ENCODE results near the gene GNAI1. TPM values are rescaled to one million over a fixed set of nuclear protein-coding genes. Genes with fewer than 3 reads are reported as not detected.

Gene GNAI1
- total RNA-seq, 1 donor from 2014 or later = 1.2 TPM

DNA sequence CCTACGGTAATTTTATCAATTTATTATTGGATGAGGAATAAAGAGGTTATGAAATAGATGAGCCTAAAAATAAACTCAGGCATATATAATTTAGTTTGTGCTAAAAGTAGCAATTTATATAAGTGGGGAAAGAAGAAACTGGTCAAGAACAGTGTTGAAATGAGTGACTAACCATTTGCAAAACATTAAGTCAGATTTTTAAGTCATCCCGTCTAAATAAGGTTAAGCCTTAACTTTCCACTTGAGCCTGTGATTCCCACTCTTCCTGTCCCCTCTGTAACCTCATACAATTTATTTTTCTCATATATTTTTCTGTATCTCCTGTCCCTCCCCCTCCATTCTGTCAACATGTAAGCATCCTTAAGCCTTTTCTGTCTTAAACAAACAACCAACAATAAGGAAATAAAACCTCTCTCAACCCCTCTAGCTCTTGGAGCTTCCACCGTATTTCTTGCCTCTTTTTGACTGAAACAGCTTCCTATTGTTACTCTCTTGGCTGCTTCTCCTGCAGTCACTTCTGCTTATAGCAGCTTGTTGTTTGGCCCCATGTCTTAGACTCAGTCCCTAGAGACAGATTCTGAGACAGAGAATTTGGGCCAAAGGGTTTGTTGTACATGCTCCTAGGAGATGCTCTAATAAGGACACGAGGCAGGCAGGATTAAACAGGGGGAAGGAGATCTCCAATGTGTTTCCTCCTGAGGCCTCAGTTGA lies 109.7 kb downstream of the GNAI1 start:
- intact Hi-C loops (cut with micrococcal nuclease) = no loop called here

DNA sequence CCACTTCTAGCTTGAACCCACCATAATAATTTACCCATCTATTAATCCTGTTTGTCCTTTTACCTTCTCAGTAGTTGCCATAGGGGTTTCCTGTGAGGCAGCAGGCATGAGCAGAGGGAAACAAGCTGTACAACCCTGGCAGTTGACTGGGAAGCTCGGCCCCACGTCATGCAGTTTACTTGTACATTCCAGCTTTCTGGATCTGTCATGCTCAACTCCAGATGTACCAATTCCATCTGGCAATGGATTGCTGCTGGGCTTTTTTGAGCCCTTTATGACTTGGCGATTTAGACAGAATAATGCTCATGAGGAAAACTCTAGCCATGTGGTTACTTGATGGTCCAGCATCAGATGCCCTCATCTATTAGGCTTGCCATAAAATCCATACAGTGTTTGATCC lies 112.5 kb downstream of the GNAI1 start:
- intact Hi-C loops (cut with micrococcal nuclease) = no loop called here

DNA sequence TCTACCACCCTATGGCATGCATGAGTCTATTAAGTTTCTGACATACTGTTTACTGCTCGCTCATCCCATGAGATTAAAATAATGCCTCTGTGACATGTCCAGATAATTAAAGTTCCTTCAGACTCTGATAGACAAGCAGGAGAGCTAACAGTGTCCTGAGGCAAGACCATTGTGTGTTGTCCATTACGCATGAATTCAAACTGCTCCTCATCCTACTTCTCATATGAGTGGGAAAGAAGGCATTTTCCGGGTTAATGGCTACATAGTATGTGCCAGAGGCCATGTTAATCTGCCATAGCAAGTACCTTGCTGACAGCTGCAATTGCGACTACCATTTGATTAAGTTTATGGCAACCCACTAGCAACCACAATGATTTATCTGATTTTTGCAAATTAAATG lies 113.3 kb downstream of the GNAI1 start:
- intact Hi-C loops (cut with micrococcal nuclease) = no loop called here

DNA sequence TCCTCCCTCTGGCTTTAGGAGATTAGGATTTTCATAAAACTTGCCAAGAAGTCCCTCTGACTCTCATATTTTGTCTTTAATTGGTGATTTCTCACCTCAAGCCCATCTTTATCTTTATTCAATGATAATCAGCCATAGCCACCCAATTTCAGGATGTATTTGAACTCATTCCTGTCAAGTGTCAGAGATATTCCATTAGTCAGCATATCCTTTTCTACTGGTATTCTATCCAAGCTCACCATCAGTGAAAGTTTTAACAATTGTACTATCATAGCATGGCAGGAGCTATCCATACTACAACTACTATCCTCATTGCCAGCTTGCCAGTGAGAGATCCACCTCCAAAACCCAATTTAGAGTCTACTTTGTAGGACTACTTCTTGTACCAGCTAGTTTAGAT lies 114.6 kb downstream of the GNAI1 start:
- intact Hi-C loops (cut with micrococcal nuclease) = no loop called here

DNA sequence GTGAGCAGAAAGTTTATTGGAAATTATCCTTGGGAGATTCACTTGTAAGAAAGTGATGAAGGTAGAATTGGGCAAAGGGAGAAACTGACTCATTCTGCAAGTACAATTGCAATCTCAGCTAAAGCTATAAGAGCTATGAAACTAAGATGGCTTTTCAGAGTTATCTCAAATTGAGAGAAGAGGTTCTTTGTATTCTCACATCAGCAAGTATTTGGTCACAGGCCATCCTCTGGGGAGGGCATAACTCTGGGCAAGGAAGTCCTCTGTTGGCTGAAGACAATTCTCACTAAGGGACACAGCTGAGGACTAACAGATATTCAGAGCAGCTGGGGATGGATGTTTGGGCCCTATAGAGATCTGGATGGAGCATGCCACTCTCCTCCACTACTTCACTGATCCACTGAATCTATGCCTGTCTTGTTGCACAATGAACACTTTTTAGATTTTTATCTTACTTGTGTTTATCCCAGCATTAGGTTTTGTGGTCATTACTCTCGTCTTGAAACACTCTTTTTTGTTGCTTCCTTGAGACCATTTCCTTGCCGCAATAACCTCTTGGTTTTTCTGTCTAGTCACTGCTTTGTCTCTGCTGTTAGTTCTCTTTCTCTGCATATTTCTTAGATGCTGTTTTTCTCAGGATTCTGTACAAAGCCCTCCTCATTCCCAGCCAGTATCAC lies 115.1 kb downstream of the GNAI1 start:
- intact Hi-C loops (cut with micrococcal nuclease) = no loop called here

DNA sequence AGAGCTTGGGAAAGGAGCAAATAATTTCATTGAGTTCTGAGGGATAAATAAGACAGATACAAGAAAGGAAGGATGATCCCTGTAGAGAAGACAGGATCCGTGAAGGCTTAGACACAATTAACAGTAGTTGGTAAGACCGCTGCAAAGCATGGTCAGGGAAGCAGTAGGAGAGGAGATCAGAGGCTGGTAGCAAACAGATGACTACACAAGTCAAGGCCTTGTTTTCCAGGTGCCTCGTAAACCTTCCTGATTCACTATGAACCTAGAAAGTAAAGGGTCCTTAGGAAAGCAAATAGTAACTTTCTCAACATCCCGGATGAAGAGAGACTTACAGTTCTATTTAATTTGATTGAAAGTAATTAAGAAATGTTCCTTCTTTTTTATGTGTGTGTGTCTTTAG lies 118.6 kb downstream of the GNAI1 start:
- intact Hi-C loops (cut with micrococcal nuclease) = no loop called here

DNA sequence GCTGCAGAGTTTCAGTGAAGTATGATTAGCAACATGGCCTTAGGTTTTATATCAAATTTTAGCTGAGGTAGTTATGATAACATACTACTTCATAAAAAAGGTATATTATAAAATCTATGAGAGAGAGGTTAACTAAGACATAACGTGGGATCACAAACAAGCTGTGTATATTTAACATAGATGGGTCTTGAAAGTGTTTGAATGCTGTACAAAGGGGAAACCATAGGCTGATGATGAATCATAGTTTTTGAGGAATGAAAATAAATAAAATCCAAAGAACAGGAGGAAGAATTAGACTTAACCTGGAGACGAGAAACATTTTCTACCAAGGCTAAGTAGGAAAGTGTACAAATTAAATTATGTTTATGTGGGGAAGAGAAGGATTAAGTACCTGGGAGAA lies 119.0 kb downstream of the GNAI1 start:
- intact Hi-C loops (cut with micrococcal nuclease) = no loop called here

DNA sequence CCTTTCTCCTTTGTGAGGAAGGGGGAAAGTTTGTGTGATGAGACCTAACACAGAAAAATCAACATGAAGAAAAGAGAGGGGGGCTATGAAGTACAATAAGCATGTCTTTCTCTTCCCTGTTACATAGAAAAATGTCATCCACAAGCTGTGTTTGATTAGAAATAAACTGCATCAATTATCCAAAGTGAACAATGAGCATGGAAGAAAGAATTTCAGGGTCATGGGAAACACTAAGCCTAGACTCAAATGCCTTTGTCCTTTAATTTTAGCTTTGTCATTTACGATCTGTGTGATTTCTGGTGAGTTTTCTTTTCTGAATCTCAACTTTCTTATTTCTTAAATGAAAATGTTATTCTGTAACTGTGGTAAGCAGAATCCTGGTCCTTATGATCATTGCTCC lies 121.0 kb downstream of the GNAI1 start:
- intact Hi-C loops (cut with micrococcal nuclease) = no loop called here

DNA sequence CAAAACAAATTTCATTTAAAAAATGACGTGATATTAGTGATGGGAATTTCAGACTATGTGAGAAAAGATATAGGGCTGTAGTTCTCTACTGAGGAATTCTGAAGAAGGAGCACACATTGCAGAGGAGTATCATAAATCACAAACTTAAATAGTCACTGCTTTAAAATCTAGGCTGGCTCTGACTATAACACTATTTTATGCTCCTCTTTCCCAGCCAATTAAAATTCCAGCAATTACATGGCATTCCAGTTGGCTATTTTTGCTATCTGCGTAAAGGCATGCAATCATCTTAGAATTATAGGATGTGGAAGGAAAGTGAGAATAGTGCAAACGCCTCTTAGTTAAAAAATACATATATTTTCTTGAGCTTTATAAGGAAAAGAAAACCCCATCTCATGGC lies 123.1 kb downstream of the GNAI1 start:
- intact Hi-C loops (cut with micrococcal nuclease) = no loop called here

DNA sequence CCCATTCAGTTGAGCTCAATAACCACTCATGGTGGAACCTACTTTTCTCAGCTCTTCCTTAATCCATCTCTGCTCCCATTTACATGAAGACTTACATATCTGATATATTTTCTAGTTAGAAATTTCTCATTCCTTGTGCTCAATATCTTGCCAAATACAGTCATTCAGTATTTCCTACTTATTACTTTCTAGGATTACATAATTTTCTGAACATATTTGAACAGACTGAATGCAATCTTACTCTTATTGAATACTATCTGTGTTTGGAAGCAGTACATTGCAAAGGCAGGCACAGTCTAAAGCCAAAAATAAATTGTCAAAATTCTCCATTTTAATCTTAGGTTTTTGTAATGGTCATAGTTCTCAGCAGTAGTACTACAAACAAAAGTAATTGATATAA lies 126.0 kb downstream of the GNAI1 start:
- intact Hi-C loops (cut with micrococcal nuclease) = no loop called here

DNA sequence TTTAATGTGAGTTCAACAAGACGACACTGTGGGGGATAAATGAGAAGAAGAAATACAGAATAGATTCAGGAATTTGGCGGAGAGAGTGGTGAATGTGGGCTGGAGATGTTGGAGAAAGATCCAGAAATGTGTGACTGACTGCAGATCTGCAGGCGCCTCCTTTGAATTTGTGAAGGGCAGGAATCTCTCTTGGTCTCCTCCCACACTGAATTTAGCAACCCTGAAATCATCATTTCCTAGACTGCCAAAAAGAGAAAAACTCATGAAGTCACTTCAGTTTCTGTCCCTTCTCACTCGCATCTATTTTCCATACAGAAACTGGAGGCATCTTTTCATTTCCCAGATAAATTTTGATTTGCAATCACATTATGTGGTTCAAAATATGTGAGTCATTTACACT lies 128.7 kb downstream of the GNAI1 start:
- intact Hi-C loops (cut with micrococcal nuclease) = no loop called here

DNA sequence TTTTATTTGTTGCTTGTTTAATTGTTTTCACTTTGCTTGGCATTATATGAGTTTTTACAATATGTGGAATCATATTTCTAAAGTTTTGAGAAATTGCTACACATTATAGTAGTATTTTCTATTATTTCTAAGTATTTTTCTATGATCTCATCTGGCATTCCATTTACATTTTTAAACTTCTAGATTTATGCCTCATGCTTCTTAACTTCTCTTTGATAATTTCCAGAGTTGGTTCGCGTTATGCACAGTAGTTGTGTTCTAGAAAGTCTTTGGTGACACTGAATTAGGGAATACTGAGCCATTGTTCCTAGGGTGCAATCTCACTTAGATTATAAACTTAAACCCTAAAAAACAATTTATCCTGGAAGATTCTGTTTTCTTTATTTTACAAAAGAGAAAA lies 129.2 kb downstream of the GNAI1 start:
- intact Hi-C loops (cut with micrococcal nuclease) = no loop called here

DNA sequence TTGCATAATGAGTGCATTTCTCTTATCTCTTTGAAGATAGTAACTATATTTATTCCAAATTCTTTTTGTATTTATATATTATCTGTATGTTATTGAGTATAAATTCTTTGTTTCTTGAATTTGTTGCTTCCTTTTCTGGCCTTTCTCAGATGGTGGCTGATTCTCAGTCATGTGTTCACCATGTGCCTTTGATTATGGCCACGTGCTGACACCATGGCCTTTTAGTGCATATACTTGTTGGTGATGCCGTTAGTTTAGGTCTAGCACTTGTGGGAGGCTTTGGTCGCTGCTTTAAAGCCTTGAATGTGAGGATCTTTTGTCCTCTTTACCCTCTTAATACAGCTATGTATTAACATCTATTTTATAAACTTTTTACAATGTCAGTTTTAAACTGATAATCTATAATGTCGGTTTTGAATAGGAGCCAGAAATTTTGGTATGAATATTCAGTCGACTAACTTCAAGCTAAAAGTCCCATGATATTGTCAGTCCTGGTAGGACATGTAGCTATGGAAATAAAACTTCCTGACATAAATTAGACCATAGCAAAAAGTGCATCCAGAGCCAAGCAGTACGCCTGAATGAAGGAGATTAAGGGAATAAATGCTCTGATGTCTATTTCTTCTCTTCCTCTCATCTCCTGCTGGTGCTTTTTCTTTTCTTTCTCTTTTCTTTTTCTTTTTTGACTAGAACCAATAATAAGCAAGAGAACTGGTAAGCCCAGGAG lies 130.3 kb downstream of the GNAI1 start:
- intact Hi-C loops (cut with micrococcal nuclease) = no loop called here

DNA sequence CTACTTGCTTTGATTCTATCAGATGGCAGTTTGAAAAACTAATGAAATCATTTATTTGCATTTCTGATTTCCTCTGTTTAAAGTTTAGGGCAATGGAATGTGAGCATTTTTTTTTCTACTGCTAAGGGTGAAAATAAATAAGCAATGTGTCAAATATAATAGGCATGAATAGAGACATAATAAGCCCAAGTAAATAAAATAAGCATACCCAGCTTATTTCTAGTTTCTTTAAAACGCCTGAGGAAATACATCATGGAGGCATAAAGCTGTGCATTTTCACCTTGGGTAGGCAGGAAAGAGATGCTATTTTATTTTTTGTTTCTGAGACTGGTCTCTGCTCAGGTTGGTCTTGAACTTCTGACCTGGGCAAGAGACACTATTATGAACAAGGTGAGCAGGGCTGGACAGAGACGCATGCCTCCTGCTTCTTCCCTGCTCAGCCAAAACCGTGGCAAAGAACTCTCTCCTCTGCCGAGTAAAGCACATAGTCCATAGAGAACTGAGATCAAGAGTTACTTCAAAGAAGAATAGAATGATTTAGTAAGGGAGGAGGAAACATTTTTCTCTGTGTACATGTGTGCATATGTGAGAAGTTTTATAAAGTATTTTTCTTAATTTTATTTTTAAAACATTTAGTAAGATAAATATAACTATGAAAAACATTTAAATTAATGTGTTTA lies 138.1 kb downstream of the GNAI1 start:
- intact Hi-C loops (cut with micrococcal nuclease) = no loop called here

DNA sequence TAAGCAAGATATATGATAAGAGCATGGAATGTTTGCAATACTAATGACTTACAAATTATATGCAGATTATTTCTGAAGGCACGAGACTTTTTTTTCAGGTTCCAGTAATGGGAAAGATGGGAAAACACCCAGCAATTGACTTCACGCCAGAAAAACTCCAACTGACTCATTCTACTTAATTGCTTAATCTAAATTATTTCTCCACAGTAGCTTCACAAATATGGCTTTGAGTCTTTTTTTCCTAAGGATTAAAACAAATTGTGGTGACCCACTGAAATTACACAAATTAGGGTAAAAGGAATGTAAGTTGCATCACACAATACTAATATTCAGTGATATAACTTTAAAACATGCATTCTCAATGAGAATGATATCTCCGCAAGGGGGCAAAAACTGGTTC lies 138.7 kb downstream of the GNAI1 start:
- intact Hi-C loops (cut with micrococcal nuclease) = no loop called here

DNA sequence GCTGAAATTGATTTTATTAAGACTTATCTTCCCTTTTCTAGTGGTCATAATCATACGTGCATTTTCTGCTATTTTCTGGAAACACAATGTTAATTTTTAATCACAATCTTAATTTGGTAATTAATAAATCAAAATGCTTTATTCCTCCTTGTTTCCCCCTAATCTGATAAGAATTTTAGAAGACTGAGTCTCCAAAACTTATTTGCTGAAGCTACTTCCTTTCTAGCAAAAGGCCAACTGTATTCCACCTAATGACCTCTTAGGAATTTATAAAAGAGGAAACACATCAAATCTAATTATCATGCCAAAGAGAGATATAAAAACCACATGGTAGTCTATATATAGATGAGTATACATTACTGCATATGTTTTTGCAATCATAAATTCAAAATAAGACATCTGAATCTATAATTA lies 140.6 kb downstream of the GNAI1 start:
- intact Hi-C loops (cut with micrococcal nuclease) = no loop called here

Measured in T-helper 1 cell treated with Interleukin-12 subunit alpha and Interleukin-12 subunit beta and Interleukin-4 antibody, amounts not matched to agents 30 ng/mL and 1 ng/mL, for 36 hours (primary cell).